Activated naive CD4-positive, alpha-beta T cell treated with Interleukin-2 at 50 U/mL for 16 hours (primary cell): Measurements from ENCODE around the gene CISTR.
"Not testable (repeated sequence)": the region's sequence is repeated elsewhere in the genome, so short reads cannot be mapped to it uniquely, and the experiment has no call there.

Experiments
- DNase-seq: peaks from one replicate; pipeline ENCODE4 v3.0.0-alpha.2; 2020

Gene CISTR

DNA sequence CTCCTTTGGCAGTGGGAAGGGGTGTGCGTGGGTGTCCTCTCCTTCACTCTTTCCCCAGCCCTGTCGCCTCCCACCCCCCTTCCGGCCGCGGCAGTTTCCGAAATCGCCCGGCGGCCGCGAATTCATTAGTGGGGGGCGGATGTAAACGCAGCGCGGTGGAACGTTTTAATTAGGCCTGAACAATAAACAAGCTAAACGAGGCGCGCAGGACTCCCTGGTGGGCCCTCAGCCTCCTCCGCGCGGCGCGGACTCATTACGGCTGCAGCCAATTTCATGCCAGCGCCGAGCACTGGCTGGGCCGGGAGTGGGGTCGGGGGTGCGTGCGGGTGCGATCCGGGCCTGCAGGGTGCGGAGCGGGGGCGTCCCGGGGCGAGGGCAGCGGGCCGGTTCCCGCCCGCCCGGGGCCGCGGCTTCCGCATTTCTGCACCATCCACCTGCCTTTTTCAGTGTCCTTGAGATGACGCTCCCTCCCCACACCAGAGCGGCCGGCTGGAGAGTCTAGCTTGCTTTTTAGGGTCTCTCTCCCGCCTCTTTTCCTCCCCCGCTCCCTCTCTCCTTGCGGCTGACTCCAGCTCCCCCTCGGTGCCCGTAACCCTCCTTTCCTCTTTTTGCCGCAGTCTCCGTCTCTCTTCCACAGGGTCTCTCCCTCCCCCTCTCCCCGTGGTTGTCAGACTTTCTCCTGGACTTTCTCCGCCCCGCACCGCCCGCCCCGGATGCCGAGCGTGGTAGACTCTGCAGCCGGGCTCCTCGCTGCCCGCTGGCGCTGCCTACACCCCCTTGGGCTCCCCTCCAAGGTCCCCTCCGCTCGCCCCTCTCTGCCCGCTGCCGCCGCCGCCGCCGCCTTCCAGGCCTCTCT is at the start of gene CISTR:
Gene CISTR, minus strand, starts transcription at position 644 of the 856 bp plus-strand sequence.
- DNase-seq: peak; percentile 35

DNA sequence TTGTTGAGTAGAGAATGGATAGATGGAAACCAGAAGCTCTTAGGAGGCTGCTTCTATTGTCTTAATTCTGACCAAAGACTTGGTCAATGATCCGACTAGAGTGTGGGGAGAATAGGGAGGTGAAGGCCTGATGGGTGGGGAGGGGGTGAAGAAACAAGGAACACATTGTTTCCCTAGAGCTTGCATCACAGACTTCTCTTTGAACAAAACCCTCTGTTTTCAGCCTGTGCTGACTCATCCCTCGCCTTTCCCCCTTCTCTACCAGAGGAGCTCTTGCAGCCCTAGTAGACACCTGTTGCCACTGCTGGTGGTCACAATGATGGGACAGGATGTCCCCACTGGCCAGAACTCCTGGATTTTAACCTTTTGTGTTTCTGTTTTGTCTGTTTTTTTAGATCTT is 46.8 kb upstream of the CISTR start:
- no peak for DNase-seq

DNA sequence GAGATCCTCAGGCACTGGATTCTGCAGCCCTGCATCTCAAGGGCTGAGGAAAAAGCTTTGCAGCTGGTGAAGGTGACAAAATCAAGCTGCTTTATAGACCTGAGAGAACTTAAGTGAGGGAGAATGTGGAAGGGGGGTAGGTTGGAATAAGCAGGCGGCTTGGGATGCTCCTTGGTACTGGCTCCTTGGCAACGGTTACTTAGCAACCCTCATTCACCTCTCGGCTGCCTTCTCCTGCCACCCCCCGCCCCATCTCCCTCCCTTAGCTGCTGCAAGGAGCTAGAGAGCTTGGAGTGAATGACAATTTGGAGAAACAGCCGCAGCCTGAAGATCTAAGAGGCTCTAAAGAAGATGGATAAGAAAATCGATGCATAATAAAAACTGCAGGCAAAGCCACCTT is 44.1 kb upstream of the CISTR start:
- no peak for DNase-seq

DNA sequence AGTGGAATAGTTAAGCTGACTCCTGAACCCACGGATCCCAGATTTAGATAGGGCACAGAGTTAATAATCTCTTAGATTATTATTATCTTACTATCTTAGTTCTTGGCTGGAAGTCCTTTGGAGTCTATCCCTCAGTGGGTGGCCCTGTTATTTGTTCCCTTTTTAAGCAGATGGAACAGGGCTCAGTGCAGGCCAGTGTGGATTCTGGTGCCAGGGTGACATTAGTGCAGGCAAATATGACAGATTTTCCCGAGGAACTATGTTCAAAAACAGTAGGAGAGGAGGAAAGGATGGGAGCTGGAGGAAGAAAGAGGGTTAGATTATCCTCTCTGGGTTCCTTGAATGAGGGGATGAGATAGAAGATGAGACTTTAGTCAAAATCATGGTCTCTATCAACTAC is 41.4 kb upstream of the CISTR start:
- no peak for DNase-seq

DNA sequence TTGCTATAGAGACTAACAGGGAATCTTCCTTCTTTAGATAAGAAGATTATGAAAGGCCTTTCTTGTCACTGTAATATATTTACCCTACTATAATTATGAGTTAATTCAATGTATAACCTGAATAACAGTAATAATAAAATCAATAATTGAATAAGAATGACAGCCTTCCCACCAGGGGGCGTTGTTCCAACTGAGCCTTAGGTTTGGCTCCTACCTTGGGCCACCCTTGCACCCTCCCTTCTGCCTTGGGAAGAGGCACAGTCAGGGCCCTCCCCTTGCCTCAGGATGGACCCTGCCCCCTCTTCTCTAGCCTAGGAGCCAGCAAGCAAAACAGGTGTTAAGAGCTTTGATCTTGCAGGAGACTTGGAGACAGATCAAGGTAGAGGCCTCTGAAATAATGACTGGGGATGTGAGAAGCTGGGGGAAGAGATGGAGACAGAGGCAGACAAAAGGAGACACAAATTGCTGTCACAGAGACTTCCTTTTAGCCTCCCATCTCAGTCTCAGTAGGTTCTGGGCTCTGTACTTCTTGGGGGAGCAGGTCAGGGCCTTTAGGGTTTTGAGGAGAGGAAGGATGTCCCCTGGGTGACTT is 40.1 kb upstream of the CISTR start:
- peak; percentile 26 for DNase-seq

DNA sequence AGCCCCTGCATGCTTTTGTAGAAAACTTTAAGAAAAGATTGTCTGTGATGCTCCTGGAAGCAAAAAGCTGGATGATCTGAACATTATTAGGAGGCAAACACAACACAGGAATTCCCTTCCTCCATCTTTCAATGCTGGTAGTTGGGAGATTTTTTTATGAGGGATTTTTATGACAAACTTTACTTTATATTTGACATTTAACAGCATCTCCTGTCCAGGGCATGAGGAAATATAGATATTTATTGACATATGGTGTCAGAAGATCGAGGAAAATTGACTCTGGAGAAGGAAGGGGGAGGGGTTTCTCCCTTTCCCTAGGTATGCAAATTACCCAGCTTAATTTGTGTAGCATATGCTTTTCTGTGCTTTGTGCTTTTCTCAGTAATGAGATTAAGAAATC is 37.8 kb upstream of the CISTR start:
- DNase-seq: no peak

DNA sequence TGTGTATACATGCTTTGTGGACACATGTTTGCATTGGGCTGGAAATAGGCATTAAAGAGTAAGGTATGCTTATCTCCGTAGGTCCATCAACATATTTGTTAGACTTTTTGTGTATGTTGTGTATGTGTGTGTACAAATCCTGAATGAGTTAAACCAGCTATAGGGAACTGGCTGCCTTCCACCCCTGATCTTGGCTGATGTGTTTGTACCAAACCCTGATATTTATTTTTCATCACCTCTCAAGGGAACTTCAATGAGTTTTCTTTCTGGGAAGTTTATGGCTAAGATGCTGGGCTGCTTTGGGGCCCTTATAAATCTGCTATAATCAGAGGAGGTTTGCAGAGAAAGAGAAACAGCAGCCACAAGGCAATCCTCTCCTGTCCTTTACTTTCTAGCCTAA is 37.1 kb upstream of the CISTR start:
- DNase-seq: no peak

DNA sequence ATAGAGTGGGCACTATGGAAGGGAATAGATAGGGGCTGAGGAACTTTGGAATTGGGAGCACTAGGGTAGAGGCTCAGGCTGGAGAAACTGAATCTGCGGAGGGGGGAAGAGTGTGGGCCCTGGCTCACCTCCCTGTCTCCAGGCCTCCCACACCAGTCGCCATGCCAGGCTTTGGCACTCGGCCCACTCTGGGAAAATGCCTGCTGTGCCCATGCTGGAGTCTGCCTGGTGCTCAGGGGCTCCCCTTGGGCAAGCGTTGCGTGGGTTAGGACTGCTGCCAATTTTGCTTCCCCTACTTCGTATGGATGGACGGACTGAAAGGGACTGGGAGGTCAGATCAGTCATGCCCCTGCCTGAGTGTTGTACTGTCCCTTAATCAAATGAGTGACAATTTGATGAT is 34.6 kb upstream of the CISTR start:
- DNase-seq: no peak

DNA sequence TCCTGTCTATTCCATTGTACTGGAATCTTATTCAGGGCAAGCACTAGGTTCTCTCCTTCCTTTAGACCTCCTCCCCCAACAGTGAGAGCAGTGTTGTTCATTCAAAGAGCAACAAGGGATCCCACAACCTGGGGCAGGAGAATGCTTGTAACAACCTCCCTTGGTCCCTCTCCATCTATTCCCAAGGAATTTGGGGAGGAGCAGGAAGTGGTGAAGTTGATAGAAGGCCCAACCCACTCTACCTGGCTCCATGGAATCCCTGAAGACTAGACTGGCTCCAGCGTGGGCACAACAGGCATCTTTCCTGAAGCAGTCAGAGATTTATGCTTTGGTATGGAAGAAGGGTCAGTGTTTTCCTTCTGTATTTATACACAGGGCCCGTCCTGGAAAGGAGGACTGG is 33.4 kb upstream of the CISTR start:
- no peak for DNase-seq

DNA sequence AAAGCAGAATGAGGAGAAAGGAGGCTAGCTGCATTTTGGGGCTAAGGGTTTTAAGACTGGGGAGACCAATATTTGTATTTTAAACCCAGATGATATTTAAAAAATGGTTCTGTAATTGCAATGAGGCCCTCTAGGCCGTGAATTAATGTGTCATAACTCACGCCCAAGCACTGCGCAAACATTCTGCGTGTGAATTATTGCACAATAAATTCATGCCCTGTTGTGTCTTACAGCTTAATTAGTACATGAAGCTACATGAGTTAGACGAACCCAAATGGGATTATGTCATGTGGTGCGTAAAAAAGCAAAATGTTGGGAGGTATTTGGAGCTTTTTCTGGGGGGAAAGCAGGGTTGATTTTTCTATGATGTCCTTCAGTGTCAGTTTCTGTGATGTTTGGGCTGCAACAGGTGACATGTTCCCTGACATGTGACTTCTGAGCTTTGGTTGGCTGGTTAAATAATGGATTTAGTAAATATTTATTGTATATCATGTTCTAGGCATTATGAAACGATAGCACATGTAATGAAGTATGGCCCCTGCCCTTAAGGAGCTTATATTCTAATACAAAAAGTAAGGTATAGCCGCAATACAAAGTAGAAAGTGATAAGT is 30.4 kb upstream of the CISTR start:
- DNase-seq: no peak

DNA sequence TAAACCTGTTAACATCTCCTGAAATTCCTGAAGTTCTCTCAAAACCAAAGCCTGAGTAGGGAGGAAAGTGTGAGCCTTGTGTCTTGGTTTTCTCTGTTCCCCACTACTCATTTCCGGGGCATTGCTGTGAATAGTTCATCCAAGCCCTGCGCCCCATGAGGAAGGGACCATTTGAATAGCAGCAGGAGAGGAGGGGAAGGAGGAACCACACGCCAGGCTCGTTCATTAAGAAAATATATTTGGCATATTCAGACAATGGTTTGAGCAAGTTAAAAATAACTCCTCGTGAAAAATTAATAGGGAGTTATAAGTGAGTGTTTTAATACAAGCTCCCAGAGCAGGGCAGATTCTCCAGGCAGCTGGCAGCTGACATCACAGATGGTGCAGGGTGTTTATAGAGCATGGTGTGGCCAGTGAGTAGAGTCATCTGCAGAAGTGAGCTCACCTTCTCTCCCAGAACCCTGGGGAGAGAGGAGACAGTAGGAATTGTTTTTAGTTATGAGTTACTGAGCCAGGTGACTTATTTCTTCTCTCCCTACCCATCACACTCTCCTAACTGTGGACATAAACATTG is 29.5 kb upstream of the CISTR start:
- no peak for DNase-seq

DNA sequence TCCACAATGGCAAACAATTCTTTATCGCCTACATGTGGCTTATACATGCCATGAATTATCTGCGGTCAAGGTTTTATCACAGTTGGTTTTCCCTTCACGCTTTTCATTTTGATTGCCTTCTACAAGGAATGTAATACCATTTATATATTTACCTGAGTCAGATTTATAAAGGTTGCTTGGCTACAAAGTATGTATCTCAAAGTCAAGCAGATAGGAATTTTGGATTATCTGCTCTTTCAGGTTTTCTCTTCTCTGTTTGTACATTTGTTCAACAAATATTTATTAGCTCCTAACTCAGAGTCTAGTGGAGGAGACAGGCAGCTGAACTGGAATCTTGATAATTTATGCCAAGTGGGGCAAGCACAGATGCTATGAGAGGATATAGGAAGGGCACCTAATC is 28.5 kb upstream of the CISTR start:
- DNase-seq: no peak

DNA sequence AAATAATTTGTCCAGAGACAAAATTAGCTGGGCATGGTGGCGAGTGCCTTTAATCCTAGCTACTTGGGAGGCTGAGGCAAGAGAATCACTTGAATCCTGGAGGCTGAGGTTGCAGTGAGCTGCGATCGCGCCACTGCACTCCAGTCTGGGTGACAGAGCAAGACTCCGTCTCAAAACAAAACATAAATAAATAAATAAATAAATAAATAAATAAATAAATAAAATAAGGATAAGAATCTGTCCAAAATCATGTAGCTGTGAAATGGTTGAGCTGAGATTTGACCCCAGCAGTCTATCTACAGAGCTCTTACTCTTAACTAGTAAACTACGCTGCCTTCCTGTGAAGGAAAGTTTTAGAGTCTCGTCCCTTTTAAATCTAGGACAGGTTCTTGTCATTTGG is 27.9 kb upstream of the CISTR start:
- not testable (repeated sequence) for DNase-seq

DNA sequence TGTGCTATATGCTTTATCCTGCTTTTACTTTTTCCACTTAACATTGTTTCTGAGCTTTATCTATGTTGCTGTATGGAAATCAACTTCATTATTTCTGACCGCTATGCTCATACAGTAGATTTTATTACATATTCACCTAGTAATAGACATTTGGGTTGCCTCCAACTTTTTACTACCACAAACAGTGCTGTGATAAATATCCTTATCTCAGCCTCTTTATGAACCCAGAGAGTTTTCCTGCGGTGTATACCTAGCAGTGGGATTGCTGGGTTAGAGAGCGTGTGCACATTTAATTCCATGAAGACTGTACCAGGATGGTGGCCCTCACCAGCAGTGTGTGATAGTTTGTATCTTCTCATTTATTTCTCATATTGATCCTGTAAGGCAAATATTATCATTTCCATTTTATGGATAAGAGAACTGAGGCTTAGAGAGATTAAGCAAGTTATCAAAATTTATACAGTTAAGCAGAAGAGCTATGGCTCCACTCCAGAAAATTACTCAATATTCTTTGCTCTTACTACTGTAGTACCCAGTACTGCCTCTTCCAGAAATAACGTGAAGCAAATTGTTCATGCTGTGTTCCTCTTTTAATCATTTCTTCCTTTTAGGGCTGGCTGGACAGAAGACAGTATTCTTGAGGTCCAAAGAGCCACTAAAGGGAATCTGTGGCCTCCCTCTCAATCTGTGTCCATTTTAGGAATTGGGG is 26.3 kb upstream of the CISTR start:
- no peak for DNase-seq

DNA sequence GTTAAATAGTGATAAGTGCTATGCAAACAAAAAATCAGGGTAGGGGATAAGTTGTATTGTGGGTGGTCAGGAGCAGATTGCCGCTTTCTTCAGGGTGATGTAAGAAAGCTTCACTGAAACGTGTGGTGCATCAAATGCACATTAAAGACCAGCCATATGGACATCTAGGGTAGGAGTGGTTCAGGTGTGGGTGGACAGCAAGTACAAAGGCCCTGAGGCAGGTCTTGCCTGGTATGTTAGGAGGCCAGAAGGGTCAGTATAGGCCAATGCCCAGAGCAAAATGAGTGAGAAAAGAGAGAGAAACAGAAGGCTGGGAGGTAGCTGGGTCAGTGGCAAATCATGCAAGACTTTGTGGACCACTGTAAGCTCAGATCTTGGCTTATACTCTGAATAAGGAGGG is 25.6 kb upstream of the CISTR start:
- no peak for DNase-seq

DNA sequence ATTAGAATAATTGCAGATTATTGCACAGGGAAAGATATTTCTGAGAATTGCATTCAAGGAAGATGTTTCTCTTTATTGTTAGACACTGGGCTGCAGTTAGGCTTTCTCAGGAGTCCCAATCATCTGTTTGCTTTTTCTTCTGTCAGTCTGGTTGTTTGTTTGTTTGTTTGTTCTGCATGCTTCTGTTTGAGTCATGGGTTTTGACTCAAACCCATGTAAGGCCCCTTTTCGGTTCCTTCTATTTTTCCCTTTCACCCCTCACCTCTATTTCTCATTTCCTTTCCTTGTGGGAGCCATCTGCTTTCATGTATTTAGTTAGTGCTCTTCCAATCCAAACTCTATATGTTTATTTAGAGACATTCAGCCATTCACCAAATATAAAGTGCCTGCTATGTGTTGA is 25.1 kb upstream of the CISTR start:
- DNase-seq: no peak

DNA sequence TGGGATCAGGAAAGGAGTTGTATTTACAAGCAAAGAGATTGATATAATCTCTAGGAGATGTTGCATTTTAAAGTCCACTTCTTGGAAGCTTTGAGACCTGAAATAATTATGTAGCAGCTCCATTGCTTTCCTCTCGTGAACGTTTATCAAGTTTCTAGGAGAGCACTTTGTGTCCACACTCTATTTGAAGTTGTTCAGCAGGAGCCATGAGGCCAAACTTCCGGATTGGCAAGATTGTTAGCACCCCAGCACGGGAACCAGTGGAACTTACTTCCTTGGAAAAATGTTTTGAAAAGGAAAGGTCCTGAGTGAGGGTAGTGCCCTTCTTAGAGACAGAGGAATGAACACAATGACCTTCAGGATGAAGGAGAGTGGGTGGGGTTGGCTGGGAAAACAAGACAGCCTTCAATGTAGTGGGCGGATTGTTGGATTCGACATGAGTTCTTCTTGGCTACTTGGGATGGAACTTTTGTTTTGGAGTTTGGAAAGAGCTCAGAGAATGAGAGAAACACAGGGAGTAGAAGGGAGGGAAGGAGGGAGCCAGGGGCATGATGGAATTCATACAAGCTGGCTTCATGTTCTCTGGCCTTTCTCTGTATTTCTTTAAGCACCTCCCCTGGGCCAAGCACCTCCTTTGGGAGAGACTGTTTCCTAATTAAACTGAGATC is 23.8 kb upstream of the CISTR start:
- no peak for DNase-seq

DNA sequence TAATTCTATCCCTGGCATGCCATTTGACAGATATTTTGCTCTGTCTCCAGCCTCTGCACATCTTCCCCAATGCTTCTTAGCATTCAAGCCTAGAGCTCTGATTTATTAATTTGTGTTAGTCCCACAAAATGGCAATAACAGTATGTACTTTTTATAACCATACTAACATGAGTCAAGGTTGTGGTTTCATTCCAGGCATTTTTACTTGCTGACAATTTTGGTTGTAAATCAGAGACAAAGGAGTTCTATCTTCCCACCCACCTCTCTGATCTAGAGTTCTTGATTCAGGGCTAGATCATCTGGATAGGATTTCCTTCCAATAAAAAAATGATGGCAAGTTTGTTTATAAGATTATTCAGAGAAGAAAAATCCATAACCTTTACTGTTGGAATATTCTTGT is 18.5 kb upstream of the CISTR start:
- no peak for DNase-seq

DNA sequence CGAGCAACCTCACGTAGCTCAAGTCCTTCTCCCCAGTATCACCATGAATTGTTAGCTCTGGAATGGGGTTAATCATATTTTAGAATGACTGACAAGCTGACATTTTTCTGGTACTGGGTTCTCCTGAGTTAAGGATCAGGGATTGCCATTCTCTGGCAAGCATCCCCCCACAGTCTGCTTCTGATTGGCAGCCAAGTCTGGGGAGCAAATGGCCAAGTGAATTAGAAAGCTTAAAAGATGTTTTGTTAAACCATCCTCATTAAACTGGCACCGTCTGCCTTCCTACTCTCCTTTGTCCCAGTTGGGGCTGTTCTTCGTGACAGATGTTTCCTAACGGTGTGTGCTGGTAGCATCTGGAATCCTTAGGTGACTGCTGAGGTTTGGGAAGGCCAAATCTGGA is 17.2 kb upstream of the CISTR start:
- no peak for DNase-seq

DNA sequence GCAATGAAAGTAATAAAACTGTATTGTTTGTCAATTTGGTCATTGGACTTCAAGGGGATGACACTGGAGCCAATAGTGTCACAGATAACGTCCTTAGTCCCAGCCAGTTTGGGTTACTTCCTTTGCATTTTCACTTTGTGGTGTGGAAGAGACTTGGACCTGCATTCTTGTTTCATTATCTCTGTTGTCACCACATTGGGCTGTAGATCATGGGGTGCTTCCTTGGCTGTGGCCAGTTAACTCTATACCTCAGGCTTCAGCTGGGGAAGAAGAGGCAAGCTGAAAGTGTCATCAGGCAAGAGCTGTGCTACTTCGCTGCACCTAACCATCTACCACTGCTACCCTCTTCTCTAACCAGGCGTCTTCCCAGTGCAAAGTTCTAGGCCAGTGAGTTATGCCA is 15.1 kb upstream of the CISTR start:
- DNase-seq: no peak

DNA sequence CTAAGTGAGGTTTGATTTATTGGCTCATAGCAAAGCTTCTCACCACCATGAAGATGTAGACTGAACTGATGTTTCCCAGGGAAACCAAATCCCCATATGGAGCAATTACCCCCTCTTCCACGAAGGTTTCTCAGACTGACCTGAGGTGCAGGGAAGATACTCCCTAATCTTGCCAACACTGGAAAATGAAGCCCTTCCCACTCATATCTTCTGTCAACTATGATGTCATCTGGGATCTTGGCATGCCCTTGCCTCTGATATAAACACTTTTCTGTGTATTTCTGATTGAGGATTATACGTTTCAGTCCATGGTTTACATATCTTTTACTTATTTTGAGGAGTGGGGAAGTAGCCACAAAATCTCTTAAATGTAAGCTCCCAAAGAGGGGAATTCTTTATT is 14.1 kb upstream of the CISTR start:
- no peak for DNase-seq

DNA sequence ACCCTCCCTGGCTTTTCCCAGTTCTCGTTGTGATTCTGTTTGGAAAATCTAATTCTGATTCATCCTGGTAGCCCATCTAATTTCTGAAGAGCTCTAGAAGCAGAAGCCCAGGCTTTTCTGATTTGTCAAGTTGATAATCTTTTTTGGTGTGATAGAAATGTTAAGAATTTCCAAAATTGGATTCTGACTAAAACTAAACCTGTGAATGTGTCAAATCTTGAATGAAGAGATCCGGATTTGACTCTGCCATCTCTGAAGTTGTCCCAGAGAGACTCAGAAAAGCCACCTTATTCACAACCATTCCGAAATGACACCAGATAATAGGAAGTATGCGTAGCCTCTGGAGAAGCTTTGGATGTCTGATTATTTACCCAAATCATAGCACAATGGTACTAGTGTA is 12.8 kb upstream of the CISTR start:
- no peak for DNase-seq

DNA sequence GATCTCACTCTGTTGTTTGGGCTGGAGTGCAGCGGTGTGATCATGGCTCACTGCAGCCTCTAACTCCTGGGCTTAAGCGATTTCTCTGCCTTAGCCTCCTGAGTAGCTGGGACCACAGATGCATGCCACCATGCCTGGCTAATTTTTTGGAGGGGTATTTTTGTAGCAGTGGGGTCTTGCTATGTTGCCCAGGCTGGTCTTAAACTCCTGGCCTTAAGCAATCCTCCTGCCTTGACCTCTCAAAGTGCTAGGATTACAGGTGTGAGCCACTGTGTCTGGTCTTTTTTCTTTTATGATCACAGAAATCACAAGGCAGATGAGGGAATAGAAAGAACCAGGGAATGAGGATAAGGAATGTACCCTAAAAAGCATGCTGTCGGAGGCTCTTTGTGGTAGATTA is 11.0 kb upstream of the CISTR start:
- DNase-seq: not testable (repeated sequence)
